IPS DF 6.9 (cell line): ENCODE results near the gene GALNT2.

Experiments used
- DNase-seq: peaks from one replicate; pipeline ENCODE4 v3.0.0-alpha.2; 2013; ENCODE audit warnings: low read depth, low spot score
- H3K27ac ChIP-seq: one replicate; pipeline ENCODE4 v1.5.1; 2013; ENCODE audit warnings: low read length, control low read depth
- H3K27me3 ChIP-seq: 2 replicates; pipeline ENCODE4 v1.6.1; 2013; ENCODE audit warnings: mild to moderate bottlenecking, low read length; ENCODE audit not compliant: control insufficient read depth, insufficient read depth
- H3K36me3 ChIP-seq: 2 replicates; pipeline ENCODE4 v1.6.1; 2013; ENCODE audit warnings: low read length; ENCODE audit not compliant: control insufficient read depth, insufficient read depth
- H3K4me1 ChIP-seq: 2 replicates; pipeline ENCODE4 v1.6.1; 2013; ENCODE audit warnings: low read length; ENCODE audit not compliant: control insufficient read depth, insufficient read depth
- H3K4me3 ChIP-seq: 2 replicates; pipeline ENCODE4 v1.5.1; 2013; ENCODE audit warnings: mild to moderate bottlenecking, low read length
- H3K9me3 ChIP-seq: 2 replicates; pipeline ENCODE4 v1.6.1; 2013; ENCODE audit warnings: low read length, inconsistent platforms; ENCODE audit not compliant: control insufficient read depth, insufficient read depth
- WGBS: extraction: QIAGEN DNeasy Blood & Tissue Kit; methylation state at CpG from one replicate; pipeline ENCODE4 v1.1.7; 2013; ENCODE audit warnings: mixed read lengths, missing lambda C conversion rate; ENCODE audit not compliant: insufficient read length, insufficient coverage; 5-methylcytosine and 5-hydroxymethylcytosine counted together

Gene GALNT2

GRCh38 chr1:230109895-230110667, 43.0 kb downstream of the GALNT2 start:
- Histone ChIP-seq H3K4me1 (peaks cover 19% of the 10 kb centered on the region), H3K27me3 (no peaks in the 10 kb centered on the region), H3K9me3 (no peaks in the 10 kb centered on the region), H3K27ac (no peak overlapping the region), H3K36me3 (no peaks in the 10 kb centered on the region), H3K4me3 (no peak overlapping the region)
- no CpG with 5 or more reads among the region's 11 CpGs for WGBS
- no peak for DNase-seq

- no peaks in the 10 kb centered on the region for H3K9me3 ChIP-seq
- H3K27ac ChIP-seq: no peak overlapping the region
- no peaks in the 10 kb centered on the region for H3K36me3 ChIP-seq
- H3K4me3 ChIP-seq: no peak overlapping the region
- no CpG with 5 or more reads among the region's 8 CpGs for WGBS
- peaks cover 19% of the 10 kb centered on the region for H3K4me1 ChIP-seq
- H3K27me3 ChIP-seq: no peaks in the 10 kb centered on the region
- DNase-seq: no peak
Measured at GRCh38 chr1:230110971-230111370, 43.9 kb downstream of the GALNT2 start.

- Histone ChIP-seq H3K36me3 (no peaks in the 10 kb centered on the region), H3K4me3 (no peak overlapping the region), H3K27ac (no peak overlapping the region), H3K9me3 (no peaks in the 10 kb centered on the region), H3K4me1 (peaks cover 19% of the 10 kb centered on the region), H3K27me3 (no peaks in the 10 kb centered on the region)
- no peak for DNase-seq
- no CpG with 5 or more reads among the region's 7 CpGs for WGBS
Measured at GRCh38 chr1:230112131-230112701, 45.2 kb downstream of the GALNT2 start.

DNA sequence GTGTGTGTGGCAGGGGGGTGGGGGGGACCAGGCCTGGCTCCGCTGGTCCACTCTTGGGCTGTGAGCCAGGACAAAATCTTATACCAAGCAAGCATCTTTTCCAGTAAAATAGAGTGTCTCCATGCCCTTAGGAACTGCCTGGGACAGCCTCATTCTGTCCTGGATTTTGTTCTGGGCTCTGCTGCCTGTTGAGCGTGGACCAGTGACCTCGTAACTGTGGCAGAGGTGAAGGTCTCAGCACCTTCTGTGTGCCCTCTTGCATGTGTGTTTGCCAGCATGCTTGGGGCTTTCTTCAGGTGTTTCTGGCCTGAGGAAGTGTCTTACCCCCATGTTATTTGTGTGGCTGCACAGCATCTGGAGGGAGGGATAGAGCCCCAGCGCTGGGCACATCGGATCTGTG, 45.7 kb downstream of the GALNT2 start:
- no CpG with 5 or more reads among the region's 5 CpGs for WGBS
- Histone ChIP-seq H3K9me3 (no peaks in the 10 kb centered on the region), H3K27me3 (no peaks in the 10 kb centered on the region), H3K4me1 (peaks cover 19% of the 10 kb centered on the region), H3K4me3 (no peak overlapping the region), H3K27ac (no peak overlapping the region), H3K36me3 (no peaks in the 10 kb centered on the region)
- no peak for DNase-seq

GRCh38 chr1:230113235-230113592, 46.2 kb downstream of the GALNT2 start:
- Histone ChIP-seq H3K36me3 (no peaks in the 10 kb centered on the region), H3K27me3 (no peaks in the 10 kb centered on the region), H3K4me3 (no peak overlapping the region), H3K9me3 (no peaks in the 10 kb centered on the region), H3K27ac (no peak overlapping the region), H3K4me1 (peaks cover 19% of the 10 kb centered on the region)
- no peak for DNase-seq
- no CpG with 5 or more reads among the region's 4 CpGs for WGBS

DNA sequence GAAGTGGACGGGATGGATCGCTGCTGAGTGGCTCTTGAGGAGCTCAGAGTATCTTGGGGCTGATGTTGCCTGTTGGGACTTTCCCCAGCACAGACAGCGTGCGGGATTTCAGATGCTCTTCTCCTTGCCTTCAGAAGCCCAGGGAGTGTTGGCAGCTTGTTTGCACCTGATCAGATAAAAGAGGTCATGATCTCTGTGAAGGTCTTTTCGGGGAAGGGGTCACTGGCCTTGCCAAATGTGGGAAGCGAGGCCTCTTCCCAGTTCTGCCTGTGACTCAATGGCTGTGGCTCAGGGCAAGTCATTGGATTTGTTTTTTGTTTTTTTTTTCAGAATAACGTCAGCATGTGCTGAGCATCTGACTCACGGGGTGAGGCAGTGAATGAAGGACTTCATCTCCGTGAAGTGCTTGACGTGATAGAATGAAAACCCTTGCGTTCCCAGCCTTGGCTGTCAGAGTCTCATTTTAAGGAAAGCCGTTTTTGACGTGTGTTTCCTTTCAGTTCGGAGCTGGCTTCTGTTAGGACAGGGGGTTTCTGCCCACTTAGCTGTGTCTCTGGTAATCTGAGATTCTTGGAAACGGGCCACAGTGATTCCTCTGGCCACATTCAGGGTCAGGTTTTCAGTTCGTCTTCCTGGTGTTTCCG, 46.7 kb downstream of the GALNT2 start:
- DNase-seq: no peak
- Histone ChIP-seq H3K27ac (no peak overlapping the region), H3K9me3 (no peaks in the 10 kb centered on the region), H3K4me1 (peaks cover 19% of the 10 kb centered on the region), H3K27me3 (no peaks in the 10 kb centered on the region), H3K4me3 (no peak overlapping the region), H3K36me3 (no peaks in the 10 kb centered on the region)
- no CpG with 5 or more reads among the region's 17 CpGs for WGBS

GRCh38 chr1:230114237-230114651, 47.2 kb downstream of the GALNT2 start:
- peaks cover 19% of the 10 kb centered on the region for H3K4me1 ChIP-seq
- WGBS: no CpG with 5 or more reads among the region's 15 CpGs
- H3K9me3 ChIP-seq: no peaks in the 10 kb centered on the region
- H3K36me3 ChIP-seq: no peaks in the 10 kb centered on the region
- no peak for DNase-seq
- H3K4me3 ChIP-seq: no peak overlapping the region
- no peak overlapping the region for H3K27ac ChIP-seq
- no peaks in the 10 kb centered on the region for H3K27me3 ChIP-seq

DNA sequence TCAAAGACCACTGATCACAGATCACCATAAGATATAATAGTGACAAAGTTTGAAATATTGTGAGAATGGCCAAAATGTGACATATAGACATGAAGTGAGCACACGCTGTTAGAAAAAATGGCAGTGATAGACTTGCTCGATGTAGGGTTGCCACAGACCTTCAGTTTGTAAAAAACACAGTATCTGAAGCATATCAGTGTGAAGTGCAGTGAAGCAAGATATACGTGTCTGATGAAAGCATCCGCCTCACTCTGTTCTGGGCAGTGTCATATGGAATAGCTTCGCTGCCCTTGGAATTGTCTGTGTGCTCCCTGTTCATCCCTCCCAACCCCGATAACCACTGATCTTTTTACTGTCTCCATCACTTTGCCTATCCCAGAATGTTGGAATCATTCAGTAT, 50.7 kb downstream of the GALNT2 start:
- no CpG with 5 or more reads among the region's 6 CpGs for WGBS
- Histone ChIP-seq H3K27ac (no peak overlapping the region), H3K9me3 (no peaks in the 10 kb centered on the region), H3K27me3 (no peaks in the 10 kb centered on the region), H3K36me3 (no peaks in the 10 kb centered on the region), H3K4me3 (no peak overlapping the region), H3K4me1 (peaks cover 7% of the 10 kb centered on the region)
- DNase-seq: no peak

- no peak for DNase-seq
- H3K4me1 ChIP-seq: no peaks in the 10 kb centered on the region
- no CpG with 5 or more reads among the region's 6 CpGs for WGBS
- no peaks in the 10 kb centered on the region for H3K36me3 ChIP-seq
- no peaks in the 10 kb centered on the region for H3K9me3 ChIP-seq
- no peak overlapping the region for H3K4me3 ChIP-seq
- no peak overlapping the region for H3K27ac ChIP-seq
- H3K27me3 ChIP-seq: no peaks in the 10 kb centered on the region
Measured at GRCh38 chr1:230119340-230119739, 52.3 kb downstream of the GALNT2 start.

DNA sequence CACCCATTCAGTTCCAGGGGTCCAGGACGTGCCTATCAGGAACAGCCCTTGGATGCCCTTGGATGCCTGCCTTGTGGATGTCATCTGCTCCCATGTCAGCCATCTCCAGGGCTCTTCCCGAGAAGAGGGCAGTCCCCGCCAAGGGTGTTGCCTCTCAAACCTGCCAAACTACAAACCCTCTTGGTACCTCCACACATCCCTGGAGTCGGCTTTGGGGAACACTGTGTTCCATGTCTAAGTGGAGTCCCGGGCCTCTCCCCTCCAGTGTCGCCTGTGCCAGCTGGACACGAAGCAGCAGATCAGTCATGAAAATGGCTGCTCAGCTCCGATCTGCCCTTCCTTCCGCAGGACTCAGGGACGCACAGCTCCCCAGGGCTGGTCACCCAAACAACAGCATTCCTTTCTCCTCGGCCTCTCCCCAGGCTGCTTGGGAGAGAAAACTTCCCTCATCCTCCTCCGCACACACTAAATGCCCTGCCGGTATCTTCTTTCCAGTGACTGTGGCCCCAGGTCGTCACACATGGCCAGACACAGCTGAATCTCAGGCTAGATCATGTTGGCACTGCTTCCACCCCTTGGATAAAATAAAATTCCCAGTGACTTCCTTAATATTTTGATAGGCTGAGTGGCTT, 53.4 kb downstream of the GALNT2 start:
- no peaks in the 10 kb centered on the region for H3K36me3 ChIP-seq
- H3K9me3 ChIP-seq: no peaks in the 10 kb centered on the region
- DNase-seq: no peak
- whole genome bisulfite sequencing: no CpG with 5 or more reads among the region's 14 CpGs
- no peaks in the 10 kb centered on the region for H3K4me1 ChIP-seq
- H3K27me3 ChIP-seq: no peaks in the 10 kb centered on the region
- H3K4me3 ChIP-seq: no peak overlapping the region
- H3K27ac ChIP-seq: no peak overlapping the region
